ENCODE measurements around the gene DLAT. TPM values are rescaled to one million over a fixed set of nuclear protein-coding genes. Genes with fewer than 3 reads are reported as not detected.
"Not testable (repeated sequence)": the region's sequence is repeated elsewhere in the genome, so short reads cannot be mapped to it uniquely, and the experiment has no call there.

Gene DLAT
- total RNA-seq, 1 donor from 2014 or later, result 34.2 TPM

DNA sequence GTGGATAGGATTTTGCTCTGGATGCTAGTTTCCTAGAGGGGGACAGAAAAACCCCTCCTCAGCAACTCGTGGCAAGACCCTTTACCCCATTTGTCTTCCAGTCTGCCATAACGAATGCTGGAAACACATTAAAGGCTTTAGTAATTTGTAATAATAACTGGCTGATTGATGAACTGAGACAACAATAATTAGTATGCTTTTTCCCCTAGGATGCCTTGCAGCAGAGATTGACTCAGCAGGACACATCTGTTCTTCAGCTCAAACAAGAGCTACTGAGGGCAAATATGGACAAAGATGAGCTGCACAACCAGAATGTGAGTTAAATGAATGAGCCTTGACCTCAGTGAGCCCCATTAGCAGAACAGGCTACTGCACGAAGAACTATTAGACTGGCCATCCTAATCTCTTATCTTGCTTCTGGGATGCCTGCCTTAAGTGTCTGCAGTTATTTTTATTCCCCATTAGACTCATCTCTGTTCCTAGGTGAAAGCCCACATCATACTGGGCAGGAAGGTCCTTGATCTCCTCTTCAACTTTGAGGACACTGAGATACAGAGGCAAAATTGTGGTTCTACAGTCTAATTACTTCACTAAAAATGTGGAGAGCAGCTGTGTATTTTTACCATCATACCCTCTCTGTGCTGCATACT, 32.9 kb upstream of the DLAT start:
- DNase-seq (ENCODE audit: low read depth), result no peak
- H2AFZ ChIP-seq (ENCODE audit: low read depth, low read length), result no peak overlapping the region
- no peaks in the 10 kb centered on the region for H3K9me3 Mint-ChIP-seq (ENCODE audit: unreplicated experiment)
- H3K9me3 ChIP-seq (ENCODE audit: insufficient read depth, low read depth, low read length), result no peaks in the 10 kb centered on the region
- no peak overlapping the region for H3K27ac ChIP-seq (ENCODE audit: low read depth, low read length)
- peaks cover 4% of the 10 kb centered on the region for H3K4me1 Mint-ChIP-seq (ENCODE audit: low read depth, unreplicated experiment)
- TF ChIP-seq EZH2 (IDR thresholded peaks at IDR 0.05; ENCODE audit: insufficient read depth, low read length), result no peak
- TF ChIP-seq, protein P1, sequence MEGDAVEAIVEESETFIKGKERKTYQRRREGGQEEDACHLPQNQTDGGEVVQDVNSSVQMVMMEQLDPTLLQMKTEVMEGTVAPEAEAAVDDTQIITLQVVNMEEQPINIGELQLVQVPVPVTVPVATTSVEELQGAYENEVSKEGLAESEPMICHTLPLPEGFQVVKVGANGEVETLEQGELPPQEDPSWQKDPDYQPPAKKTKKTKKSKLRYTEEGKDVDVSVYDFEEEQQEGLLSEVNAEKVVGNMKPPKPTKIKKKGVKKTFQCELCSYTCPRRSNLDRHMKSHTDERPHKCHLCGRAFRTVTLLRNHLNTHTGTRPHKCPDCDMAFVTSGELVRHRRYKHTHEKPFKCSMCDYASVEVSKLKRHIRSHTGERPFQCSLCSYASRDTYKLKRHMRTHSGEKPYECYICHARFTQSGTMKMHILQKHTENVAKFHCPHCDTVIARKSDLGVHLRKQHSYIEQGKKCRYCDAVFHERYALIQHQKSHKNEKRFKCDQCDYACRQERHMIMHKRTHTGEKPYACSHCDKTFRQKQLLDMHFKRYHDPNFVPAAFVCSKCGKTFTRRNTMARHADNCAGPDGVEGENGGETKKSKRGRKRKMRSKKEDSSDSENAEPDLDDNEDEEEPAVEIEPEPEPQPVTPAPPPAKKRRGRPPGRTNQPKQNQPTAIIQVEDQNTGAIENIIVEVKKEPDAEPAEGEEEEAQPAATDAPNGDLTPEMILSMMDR (IDR thresholded peaks at IDR 0.05; ENCODE audit: insufficient read depth, low read depth, low read length), result no peak
- H3K27me3 Mint-ChIP-seq (ENCODE audit: low read depth, unreplicated experiment), result no peaks in the 10 kb centered on the region
- no peak overlapping the region for H3K4me2 ChIP-seq (ENCODE audit: low read length)
- no peaks in the 10 kb centered on the region for H3K79me2 ChIP-seq (ENCODE audit: insufficient read depth, low read length)
- H4K20me1 ChIP-seq (ENCODE audit: insufficient read depth, low read length), result no peaks in the 10 kb centered on the region
- no peak overlapping the region for H3K4me3 Mint-ChIP-seq (ENCODE audit: unreplicated experiment)
- H3K27me3 ChIP-seq (ENCODE audit: insufficient read depth, low read length), result no peaks in the 10 kb centered on the region
- no peak overlapping the region for H3K4me3 ChIP-seq (ENCODE audit: insufficient read depth, low read depth, low read length)
- H3K27ac Mint-ChIP-seq (ENCODE audit: unreplicated experiment), result no peak overlapping the region
- FAIRE-seq, result no peak
- H3K9ac ChIP-seq (ENCODE audit: low read length), result no peak overlapping the region
- peaks cover 27% of the 10 kb centered on the region for H3K36me3 ChIP-seq (ENCODE audit: insufficient read depth, low read length)
- peaks cover 7% of the 10 kb centered on the region for H3K36me3 Mint-ChIP-seq (ENCODE audit: low read depth, unreplicated experiment)
- H3K4me1 ChIP-seq (ENCODE audit: insufficient read depth, low read length), result no peaks in the 10 kb centered on the region

DNA sequence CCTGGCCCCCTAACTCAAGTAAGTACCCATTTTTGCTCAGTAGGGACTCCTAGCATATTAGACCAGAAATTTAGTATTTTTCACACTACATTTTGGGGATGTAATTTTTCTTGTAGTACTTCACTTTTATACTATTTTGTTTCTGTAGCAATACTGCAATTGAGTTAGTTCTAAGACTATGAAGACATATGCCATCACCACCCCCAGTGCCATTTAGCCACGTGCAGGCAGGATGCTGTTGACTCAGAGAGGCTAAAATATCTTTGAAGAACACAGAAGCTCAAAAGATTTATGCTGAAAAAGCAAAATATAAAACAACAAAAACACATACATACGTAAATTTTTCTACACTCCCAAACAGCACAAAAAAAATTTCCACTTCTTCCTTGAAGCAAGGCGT, 29.1 kb upstream of the DLAT start:
- TF ChIP-seq, protein P1 (IDR thresholded peaks at IDR 0.05; ENCODE audit: insufficient read depth, low read depth, low read length), result no peak
- TF ChIP-seq EZH2 (IDR thresholded peaks at IDR 0.05; ENCODE audit: insufficient read depth, low read length), result no peak
- no peak overlapping the region for H3K4me3 Mint-ChIP-seq (ENCODE audit: unreplicated experiment)
- DNase-seq (ENCODE audit: low read depth) (no peak), FAIRE-seq (no peak)
- H3K9me3 ChIP-seq (ENCODE audit: insufficient read depth, low read depth, low read length), result no peaks in the 10 kb centered on the region
- H3K36me3 ChIP-seq (ENCODE audit: insufficient read depth, low read length), result peaks cover 30% of the 10 kb centered on the region
- H3K27me3 ChIP-seq (ENCODE audit: insufficient read depth, low read length), result no peaks in the 10 kb centered on the region
- no peaks in the 10 kb centered on the region for H3K4me1 ChIP-seq (ENCODE audit: insufficient read depth, low read length)
- no peaks in the 10 kb centered on the region for H3K4me1 Mint-ChIP-seq (ENCODE audit: low read depth, unreplicated experiment)
- H3K4me2 ChIP-seq (ENCODE audit: low read length), result no peak overlapping the region
- H2AFZ ChIP-seq (ENCODE audit: low read depth, low read length), result no peak overlapping the region
- no peak overlapping the region for H3K9ac ChIP-seq (ENCODE audit: low read length)
- no peaks in the 10 kb centered on the region for H4K20me1 ChIP-seq (ENCODE audit: insufficient read depth, low read length)
- H3K36me3 Mint-ChIP-seq (ENCODE audit: low read depth, unreplicated experiment), result peaks cover 11% of the 10 kb centered on the region
- no peak overlapping the region for H3K27ac Mint-ChIP-seq (ENCODE audit: unreplicated experiment)
- H3K4me3 ChIP-seq (ENCODE audit: insufficient read depth, low read depth, low read length), result no peak overlapping the region
- no peaks in the 10 kb centered on the region for H3K27me3 Mint-ChIP-seq (ENCODE audit: low read depth, unreplicated experiment)
- no peaks in the 10 kb centered on the region for H3K79me2 ChIP-seq (ENCODE audit: insufficient read depth, low read length)
- H3K9me3 Mint-ChIP-seq (ENCODE audit: unreplicated experiment), result no peaks in the 10 kb centered on the region
- no peak overlapping the region for H3K27ac ChIP-seq (ENCODE audit: low read depth, low read length)

DNA sequence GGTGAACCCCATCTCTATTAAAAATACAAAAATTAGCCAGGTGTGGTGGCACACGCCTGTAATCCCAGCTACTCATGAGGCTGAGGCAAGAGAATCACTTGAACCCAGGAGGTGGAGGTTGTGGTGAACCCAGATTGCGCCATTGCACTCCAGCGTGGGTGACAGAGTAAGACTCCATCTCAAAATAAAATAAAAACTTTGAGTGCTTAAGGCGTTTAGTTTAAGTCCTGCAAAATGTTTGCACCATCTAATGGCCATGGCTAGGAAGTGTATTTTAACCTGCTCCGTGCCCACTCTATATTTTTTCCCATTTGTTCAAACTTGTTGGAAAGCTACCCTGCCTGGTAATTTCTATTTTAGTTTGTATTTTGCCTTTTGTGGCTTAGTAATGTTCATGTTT, 28.5 kb upstream of the DLAT start:
- TF ChIP-seq, protein P1 (IDR thresholded peaks at IDR 0.05; ENCODE audit: insufficient read depth, low read depth, low read length), result peak; percentile 38
- H3K79me2 ChIP-seq (ENCODE audit: insufficient read depth, low read length); H3K9me3 Mint-ChIP-seq (ENCODE audit: unreplicated experiment); H2AFZ ChIP-seq (ENCODE audit: low read depth, low read length); H3K4me1 ChIP-seq (ENCODE audit: insufficient read depth, low read length); H3K4me3 ChIP-seq (ENCODE audit: insufficient read depth, low read depth, low read length); H3K27ac Mint-ChIP-seq (ENCODE audit: unreplicated experiment); H3K4me3 Mint-ChIP-seq (ENCODE audit: unreplicated experiment); H3K4me1 Mint-ChIP-seq (ENCODE audit: low read depth, unreplicated experiment); H3K9ac ChIP-seq (ENCODE audit: low read length); FAIRE-seq; H3K27me3 ChIP-seq (ENCODE audit: insufficient read depth, low read length); H3K27ac ChIP-seq (ENCODE audit: low read depth, low read length); H3K4me2 ChIP-seq (ENCODE audit: low read length); H3K9me3 ChIP-seq (ENCODE audit: insufficient read depth, low read depth, low read length); DNase-seq (ENCODE audit: low read depth); H4K20me1 ChIP-seq (ENCODE audit: insufficient read depth, low read length); H3K27me3 Mint-ChIP-seq (ENCODE audit: low read depth, unreplicated experiment): not testable (repeated sequence)
- peaks cover 11% of the 10 kb centered on the region for H3K36me3 Mint-ChIP-seq (ENCODE audit: low read depth, unreplicated experiment)
- peaks cover 30% of the 10 kb centered on the region for H3K36me3 ChIP-seq (ENCODE audit: insufficient read depth, low read length)

All from astrocyte (in vitro differentiated cells and primary cell).